ENCODE data around the gene SHC3.

SHC3 gene

GRCh38 chr9:89185980-89186379 lies 7.4 kb upstream of the SHC3 start:
- no peak for DNase-seq

- DNase-seq = no peak
Measured at GRCh38 chr9:89183146-89183545, 4.5 kb upstream of the SHC3 start.

DNA sequence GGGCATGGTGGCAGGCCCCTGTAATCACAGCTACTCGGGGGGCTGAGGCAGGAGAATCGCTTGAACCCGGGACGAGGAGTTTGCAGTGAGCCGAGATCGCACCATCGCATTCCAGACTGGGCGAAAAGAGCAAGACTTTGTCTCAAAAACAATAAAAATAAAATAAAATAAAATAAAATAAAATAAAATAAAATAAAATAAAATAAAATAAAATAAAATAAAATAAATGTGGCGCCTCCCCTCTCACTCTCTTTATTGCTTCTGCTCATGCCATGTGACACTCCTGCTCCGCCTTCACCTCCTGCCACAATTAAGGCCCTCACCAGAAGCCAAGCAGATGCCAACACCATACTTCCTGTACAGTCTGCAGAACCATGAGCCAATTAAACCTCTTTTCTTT lies 3.8 kb upstream of the SHC3 start:
- no peak for DNase-seq

DNA sequence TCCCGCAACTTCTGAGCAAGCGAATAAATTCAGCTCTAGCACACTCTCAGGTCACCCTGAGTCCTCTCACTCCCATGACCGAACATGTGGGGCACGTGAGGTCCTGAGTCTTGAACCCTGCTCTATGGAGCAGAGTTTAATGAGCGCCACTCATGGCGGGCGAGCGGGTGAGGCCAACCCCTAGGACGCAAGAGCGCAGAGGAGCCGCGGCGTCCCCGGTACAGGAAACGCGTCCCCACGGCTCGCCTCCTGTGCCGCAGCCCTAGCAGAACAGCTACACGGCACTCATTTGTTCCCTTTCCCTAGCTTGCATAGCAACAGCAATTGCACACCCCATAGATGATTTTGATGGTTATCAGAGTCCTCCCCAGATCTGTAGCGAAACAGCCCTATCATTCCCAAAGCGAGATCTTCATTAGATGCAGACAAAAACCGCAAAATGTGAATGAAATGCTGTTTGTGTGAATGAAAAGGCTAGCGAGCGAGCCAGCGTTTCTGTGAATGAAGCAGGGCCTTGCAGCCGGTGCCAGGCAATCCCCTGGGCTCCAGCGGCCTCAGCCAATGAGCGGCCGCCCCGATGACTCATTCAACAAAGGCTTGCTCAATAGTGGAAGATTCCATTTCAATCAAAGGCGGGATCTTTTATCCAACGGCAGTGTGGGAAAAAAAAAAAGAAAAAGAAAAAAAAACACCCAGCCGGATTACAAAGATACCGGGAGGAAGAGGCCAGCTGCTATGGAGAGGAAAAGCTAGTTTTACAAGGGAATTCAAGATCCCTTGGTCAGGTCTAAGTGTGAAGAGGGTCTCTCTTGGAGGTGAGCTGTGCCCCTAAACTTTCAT lies 1.5 kb upstream of the SHC3 start:
- peak in 1 of 5 donors; percentile 56 for DNase-seq

GRCh38 chr9:89179540-89179894 lies 899 bp upstream of the SHC3 start:
- DNase-seq = no peak

- no peak for DNase-seq
Measured at GRCh38 chr9:89178830-89179539, 367 bp upstream of the SHC3 start.

DNA sequence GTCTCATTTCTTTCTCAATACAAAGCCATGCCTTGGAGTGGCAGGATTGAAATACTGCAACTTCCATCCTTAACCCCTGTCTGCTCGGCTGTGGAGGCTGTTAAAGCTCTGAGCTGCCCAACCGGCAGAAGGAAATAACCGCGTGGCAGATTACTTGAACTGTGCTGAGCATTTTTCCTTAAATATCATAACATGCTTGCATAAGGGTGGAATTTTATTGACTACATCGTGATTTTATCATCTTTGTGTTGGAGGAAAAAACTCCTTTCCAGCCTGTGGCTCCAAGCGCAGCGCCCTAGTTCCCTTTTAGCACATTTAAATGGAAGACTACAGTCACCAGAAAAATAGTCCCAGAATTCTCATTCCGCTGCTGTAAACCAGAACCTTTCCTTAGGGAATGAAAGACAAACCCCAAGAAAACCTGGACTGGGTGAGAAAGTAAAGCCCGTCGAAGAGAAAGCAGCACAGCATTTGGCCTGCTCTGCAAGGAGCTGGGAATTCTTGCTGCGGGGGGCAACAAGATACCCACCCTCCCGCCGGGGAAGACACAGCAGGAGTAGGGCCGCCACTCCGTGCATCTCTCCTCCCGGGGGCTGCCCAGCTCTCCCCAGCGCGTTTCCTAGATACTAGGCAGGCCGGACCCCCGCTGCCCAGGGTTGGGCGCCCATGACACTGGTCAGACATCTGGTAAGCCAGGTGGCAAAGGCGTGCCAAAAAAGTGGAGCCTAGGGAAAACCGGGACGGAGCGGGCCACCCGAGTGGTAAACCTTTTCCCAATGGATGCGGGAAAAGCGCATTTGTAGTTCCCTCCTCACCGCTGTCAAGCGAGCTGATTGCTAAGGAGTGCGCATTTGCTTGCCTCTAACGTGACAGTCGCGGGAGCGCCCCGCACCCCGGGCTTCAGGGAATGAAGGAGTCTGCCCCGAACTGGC lies 1.3 kb downstream of the SHC3 start:
- no peak for DNase-seq

DNA sequence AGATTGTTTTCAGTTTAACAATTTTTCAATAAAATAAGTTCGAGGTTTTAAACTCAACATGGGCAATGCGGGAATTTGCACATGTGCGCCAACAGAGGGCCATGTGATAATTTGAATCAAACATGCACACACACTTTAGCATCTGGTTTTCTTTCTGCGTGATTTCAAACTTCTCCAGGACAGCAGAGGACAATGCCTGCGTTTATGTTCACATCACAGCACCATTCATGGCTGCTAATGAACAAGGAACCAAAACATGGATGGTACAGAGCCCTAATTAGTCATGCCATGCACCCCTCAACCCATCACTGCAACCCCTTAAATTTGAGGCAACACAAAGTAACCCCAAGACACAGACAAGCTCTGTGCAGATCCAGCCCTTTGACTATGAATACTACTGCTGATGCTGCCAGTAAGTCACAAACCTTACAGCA lies 2.8 kb downstream of the SHC3 start:
- no peak for DNase-seq

DNA sequence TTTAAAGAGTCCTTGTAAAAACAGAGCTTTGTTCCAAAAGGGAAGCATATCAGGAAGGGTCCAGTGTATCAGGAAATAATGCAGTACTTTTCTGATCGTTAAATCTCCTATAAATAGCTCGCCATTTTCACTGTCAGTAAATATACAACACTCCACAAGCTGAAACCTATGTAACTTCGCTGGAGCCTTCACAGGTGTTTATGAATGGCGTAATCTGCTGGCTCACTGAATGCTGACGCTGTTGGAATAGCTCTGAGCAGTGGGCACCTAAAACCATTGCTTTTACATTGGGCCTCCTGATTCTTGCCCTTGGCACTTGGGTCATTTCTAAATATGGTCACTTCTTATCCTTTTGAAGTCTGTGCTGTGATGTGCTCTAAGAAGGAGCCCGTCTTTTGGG lies 4.3 kb downstream of the SHC3 start:
- no peak for DNase-seq

- no peak for DNase-seq
Measured at GRCh38 chr9:89173072-89173471, 5.5 kb downstream of the SHC3 start.

GRCh38 chr9:89172398-89172797 lies 6.2 kb downstream of the SHC3 start:
- no peak for DNase-seq

- DNase-seq = no peak
Measured at GRCh38 chr9:89171693-89172092, 6.9 kb downstream of the SHC3 start.

- no peak for DNase-seq
Measured at GRCh38 chr9:89171231-89171630, 7.4 kb downstream of the SHC3 start.

DNA sequence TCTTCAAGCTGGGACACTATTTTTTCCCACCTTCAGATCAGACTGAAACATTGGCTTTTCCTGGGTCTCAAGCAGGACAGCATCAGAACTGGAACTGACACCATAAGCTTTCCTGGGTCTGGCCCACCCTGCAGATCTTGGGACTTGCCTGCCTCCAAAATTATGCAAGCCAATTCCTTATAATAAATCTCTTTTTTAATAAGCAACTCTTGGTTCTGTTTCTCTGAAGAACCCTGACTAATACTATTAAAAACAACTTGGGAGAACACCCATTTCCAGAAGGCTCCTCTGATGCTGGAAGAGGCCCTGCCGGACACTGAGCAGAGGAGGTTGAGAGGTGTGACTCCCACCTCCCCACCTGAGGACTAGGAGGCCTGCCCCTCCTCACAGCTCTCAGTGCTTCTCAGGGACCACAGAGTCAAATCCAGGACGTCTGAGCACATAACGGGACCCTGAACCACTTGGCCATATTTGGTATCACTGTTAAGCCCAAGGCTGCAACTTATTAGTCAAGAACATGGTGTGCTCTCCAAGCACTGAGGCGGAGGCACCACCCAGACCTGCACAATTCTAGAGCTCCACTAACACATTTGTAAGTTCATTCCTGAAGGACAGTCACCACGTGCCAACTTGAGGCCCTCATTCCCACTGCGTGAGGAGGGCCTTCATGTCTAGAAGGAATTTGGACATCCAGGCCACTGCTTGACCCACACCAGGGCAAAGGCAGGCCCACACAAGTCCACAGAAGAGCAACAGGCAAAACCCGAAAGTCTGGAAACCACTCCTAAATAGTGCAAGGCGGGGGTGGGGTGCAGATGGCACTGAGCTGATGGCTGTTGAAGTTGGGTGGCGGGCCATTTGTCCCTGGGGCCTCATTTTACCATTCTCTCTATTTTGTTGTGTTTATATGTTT lies 9.5 kb downstream of the SHC3 start:
- no peak for DNase-seq

- no peak for DNase-seq
Measured at GRCh38 chr9:89167788-89168187, 10.8 kb downstream of the SHC3 start.

- DNase-seq = no peak
Measured at GRCh38 chr9:89166852-89167251, 11.8 kb downstream of the SHC3 start.

GRCh38 chr9:89165880-89166279 lies 12.7 kb downstream of the SHC3 start:
- no peak for DNase-seq

DNA sequence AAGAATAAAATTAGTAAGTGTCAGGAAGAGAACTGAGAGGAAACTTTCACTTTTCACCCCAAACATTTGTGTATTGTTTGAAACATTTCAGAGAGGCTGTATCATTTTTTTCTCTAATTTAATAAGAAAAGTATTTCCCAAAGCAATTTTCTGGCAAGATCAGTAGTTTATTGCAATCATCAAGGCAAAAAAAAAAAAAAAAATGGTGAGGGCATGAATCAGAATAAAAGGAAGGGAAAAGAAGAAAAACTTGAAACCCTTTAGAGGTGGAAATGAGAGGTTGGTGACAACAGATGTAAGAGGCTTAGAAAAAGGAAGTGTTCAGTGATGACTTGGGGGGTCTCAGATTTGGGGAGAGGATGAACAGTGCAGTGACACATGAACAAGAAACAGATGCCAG lies 13.3 kb downstream of the SHC3 start:
- no peak for DNase-seq

GRCh38 chr9:89161221-89161620 lies 17.4 kb downstream of the SHC3 start:
- no peak for DNase-seq

GRCh38 chr9:89160806-89161205 lies 17.8 kb downstream of the SHC3 start:
- DNase-seq = no peak

- DNase-seq = peak in 1 of 5 donors; percentile 53
Measured at GRCh38 chr9:89154651-89155336, 23.8 kb downstream of the SHC3 start.

DNA sequence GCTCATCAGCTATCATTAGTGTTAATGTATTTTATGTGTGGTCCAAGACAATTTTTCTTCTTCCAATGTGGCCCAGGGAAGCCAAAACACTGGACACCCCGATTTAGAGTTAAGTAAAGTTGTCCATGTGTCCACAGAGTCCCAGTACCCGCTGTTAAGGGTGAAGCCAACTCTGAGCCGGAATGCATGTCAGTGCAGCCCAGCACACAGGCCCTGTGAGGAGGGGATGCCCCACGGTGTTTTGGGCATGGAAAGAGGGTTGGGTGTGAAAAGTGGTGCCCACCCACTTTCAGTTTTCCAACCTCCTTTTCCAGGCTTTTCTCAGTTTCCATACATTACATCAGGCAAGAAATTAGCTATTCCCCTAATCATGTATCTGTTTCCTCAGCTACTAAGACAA lies 24.4 kb downstream of the SHC3 start:
- no peak for DNase-seq

Data from T-helper 1 cell (primary cell).